GM12801 (cell line): ENCODE measurements around the gene VPS13D.

ENCODE experiments used
- TF ChIP-seq, protein P1 (sequence below): IDR thresholded peaks from one replicate; pipeline ENCODE4 v1.5.1; 2011; ENCODE audit warnings: control low read depth; ENCODE audit not compliant: insufficient read length; ENCODE audit errors: extremely low read depth

Gene VPS13D

GRCh38 chr1:12383786-12384185 is 154.0 kb downstream of the VPS13D start:
- TF ChIP-seq, protein P1, sequence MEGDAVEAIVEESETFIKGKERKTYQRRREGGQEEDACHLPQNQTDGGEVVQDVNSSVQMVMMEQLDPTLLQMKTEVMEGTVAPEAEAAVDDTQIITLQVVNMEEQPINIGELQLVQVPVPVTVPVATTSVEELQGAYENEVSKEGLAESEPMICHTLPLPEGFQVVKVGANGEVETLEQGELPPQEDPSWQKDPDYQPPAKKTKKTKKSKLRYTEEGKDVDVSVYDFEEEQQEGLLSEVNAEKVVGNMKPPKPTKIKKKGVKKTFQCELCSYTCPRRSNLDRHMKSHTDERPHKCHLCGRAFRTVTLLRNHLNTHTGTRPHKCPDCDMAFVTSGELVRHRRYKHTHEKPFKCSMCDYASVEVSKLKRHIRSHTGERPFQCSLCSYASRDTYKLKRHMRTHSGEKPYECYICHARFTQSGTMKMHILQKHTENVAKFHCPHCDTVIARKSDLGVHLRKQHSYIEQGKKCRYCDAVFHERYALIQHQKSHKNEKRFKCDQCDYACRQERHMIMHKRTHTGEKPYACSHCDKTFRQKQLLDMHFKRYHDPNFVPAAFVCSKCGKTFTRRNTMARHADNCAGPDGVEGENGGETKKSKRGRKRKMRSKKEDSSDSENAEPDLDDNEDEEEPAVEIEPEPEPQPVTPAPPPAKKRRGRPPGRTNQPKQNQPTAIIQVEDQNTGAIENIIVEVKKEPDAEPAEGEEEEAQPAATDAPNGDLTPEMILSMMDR: no peak

GRCh38 chr1:12384836-12385456 is 155.1 kb downstream of the VPS13D start:
- TF ChIP-seq, protein P1: no peak

- TF ChIP-seq, protein P1: no peak
These were observed 156.3 kb downstream of the VPS13D start for GRCh38 chr1:12386130-12386529.

- TF ChIP-seq, protein P1: no peak
These were observed 157.8 kb downstream of the VPS13D start for GRCh38 chr1:12387641-12388040.

DNA sequence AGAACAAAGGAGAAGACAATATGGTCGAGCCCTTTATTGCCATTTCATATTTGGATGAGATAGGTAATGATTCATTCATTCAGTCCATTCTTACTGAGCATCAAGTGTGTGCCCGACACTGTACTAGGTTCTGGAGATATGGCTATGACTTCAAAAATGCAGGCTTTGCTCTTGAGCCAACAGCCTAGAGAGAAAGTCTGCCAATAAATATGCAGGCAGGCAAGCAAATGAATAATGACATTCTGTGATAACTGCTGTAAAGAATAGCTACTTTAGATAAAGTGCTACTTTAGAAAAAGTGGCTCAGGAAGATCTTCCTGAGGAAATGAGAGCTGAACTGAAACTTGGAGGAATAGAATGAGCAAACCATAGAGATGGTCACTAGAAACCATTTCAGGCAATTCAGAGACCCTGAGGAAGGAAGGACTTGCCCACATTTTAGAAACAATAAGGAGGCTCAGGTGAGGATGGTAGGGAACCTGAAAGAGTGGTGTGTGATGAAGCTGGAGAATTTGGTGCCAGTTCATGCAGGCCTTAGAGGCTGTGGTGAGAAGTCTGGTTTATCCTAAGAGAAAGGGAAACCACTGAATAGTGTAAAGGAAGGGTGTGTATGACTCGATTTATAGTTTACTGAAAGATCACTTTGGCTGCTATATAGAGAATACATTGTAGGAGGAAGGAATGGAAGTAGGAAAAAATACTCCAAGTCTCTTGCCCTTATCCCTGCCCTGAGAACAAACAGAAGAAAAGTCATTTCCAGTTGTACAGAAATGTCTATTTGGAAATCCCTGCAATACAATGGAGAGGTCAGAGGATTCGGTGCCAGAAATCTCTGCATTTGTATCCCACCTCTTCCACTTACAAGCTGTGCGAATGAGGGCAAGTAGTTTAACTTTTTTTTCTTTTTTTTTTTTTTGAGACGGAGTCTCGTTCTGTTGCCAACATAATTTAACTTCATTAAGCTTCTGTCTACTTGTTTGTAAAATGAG is 167.9 kb downstream of the VPS13D start:
- TF ChIP-seq, protein P1: no peak

DNA sequence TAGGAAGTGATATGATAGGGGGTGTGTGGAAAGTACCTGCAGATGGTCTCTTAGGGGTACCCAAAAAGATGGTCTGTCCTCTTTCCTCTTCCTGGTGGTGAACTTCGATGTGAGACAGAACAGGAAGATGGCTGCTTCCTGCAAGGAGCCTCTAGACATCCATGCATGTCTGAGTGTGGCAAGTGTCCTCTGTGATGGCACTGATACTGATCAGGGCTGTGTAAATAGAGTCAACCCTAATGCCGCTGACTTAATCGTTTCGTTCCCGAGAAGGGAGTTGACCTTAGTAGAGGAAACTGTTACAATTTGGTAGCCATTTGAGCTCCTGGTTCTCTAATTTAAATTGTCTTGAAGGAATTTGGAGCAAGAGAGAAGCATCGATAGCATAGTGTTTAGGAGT is 168.6 kb downstream of the VPS13D start:
- TF ChIP-seq, protein P1: no peak

- TF ChIP-seq, protein P1: no peak
These were observed 170.3 kb downstream of the VPS13D start for GRCh38 chr1:12400027-12400693.
